GM18502 (cell line): ENCODE measurements around the gene PDX1.

ENCODE experiments used
- ATAC-seq: cut with Tn5 transposase; IDR thresholded peaks from one replicate; pipeline ENCODE4 v1.9.1; 2021; ENCODE audit warnings: mild to moderate bottlenecking; ENCODE audit not compliant: unreplicated experiment, poor library complexity

The PDX1 gene

GRCh38 chr13:27921961-27922882 is 2.4 kb downstream of the PDX1 start:
- no peak for ATAC-seq

- no peak for ATAC-seq
These were observed 3.2 kb downstream of the PDX1 start for GRCh38 chr13:27922883-27923612.

DNA sequence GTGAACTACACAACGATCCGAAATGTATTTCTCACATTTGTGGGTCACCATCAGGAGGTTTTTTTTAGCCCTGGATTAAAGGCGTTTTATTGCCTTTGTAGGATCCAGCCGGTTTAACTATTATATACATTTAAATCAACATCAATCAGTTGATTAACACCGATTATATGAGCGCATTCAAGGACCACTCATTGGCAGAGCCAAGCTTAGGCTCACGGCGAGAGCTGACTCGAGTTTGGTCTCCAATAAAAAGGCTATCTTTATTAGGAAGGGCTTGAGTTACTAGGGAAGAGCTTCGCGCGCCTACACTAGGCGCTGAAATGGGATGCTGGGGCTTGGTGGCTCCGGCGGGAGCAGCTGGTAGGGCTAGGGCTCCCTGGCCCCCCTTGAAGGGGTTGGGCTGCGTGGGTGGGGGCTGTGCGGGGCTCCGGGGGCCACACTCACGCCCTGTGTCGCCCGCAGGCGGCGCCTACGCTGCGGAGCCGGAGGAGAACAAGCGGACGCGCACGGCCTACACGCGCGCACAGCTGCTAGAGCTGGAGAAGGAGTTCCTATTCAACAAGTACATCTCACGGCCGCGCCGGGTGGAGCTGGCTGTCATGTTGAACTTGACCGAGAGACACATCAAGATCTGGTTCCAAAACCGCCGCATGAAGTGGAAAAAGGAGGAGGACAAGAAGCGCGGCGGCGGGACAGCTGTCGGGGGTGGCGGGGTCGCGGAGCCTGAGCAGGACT is 4.2 kb downstream of the PDX1 start:
- no peak for ATAC-seq

GRCh38 chr13:27924529-27925141 is 4.8 kb downstream of the PDX1 start:
- no peak for ATAC-seq

DNA sequence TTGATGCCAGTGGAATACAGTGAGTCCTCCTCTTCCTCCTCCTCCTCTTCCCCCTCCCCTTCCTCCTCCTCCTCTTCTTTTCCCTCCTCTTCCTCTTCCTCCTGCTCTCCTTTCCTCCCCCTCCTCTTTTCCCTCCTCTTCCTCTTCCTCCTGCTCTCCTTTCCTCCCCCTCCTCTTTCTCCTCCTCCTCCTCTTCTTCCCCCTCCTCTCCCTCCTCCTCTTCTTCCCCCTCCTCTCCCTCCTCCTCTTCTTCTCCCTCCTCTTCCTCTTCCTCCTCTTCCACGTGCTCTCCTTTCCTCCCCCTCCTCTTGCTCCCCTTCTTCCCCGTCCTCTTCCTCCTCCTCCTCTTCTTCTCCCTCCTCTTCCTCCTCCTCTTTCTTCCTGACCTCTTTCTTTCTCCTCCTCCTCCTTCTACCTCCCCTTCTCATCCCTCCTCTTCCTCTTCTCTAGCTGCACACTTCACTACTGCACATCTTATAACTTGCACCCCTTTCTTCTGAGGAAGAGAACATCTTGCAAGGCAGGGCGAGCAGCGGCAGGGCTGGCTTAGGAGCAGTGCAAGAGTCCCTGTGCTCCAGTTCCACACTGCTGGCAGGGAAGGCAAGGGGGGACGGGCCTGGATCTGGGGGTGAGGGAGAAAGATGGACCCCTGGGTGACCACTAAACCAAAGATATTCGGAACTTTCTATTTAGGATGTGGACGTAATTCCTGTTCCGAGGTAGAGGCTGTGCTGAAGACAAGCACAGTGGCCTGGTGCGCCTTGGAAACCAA is 5.6 kb downstream of the PDX1 start:
- ATAC-seq = no peak

DNA sequence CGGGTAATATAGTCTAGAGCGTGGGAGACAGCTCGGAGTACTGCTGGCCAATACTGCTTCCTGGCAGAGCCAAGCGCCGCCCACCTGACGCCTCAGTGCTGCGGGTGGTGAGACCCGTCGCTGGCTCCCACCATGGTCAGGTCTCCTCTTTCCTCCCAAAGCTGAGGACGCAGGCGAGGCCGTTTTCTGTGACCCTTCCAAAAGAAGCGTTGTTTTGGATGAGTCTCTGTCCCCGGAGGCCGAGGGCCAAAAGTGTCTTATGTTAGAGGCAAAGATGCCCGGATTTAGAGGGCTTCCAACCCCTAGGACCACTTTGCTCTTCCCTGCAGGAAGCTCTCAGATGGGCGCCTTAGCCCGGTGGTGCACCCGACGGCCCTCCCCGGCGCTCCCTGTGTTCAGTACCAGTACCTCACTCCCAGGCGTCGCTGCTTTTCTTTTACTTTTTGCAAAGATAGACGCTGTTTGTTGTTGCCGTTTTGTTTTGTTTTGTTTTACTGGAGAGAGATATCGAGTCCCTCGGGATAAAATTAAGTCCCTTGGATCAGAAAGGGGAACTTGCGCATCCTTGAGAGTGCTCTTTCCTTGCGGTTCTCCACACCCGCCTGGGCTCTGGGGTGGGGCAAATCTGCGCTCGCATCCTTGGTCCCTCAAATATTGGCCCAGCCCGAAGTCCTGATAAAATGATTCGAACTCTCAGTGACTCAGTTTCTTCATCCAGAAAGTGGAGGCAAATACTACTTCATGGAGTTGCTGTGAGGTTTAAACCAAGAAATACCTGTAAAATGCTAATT is 7.0 kb downstream of the PDX1 start:
- ATAC-seq = no peak

DNA sequence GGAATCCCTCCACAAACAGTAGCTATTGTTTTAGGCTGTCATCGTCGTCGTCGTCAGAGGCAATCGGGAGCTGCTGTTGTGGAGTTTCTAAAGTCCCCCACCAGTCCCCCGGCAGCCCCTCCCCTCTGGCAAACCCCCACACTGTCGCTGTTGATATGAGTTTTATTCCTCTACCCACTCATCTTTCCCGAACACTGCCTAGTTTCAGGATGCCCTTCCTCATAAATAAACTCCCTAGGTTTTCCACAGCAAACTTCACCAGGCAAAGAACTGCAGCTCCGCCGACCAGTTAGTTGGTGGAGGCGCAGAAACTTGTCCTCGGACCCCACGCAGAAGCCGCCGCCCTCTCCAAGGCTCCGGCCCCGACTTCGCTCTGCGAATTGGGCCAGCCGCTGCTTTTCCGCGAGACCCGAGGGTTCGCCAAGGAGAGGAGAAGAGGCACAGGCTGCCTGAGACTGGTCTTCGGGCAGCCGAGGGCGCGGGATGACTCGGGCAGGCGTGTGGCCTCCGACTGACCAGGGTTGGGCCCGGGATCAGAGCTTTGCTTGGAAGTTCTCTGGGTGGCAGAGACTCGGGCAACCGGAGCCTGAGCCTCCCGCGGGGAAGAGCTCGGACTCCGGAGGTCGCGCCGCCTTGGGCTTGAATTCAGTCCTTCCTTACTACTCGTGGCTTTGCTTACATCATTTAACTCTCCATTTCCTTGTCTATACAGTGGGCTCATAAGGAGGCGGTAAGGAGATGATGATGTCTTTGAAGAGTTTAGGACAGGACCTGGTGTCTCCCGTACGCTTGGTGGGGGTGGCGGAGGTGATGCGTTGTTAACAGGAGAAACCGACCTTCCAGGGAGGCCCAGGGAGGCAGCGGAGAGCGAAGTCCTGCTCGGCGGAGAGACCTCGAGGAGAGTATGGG is 7.9 kb downstream of the PDX1 start:
- ATAC-seq = no peak

DNA sequence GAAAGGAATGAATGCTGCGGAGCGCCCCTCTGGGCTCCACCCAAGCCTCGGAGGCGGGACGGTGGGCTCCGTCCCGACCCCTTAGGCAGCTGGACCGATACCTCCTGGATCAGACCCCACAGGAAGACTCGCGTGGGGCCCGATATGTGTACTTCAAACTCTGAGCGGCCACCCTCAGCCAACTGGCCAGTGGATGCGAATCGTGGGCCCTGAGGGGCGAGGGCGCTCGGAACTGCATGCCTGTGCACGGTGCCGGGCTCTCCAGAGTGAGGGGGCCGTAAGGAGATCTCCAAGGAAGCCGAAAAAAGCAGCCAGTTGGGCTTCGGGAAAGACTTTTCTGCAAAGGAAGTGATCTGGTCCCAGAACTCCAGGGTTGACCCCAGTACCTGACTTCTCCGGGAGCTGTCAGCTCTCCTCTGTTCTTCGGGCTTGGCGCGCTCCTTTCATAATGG is 8.6 kb downstream of the PDX1 start:
- no peak for ATAC-seq

GRCh38 chr13:27928805-27929753 is 9.3 kb downstream of the PDX1 start:
- ATAC-seq = no peak

- ATAC-seq = no peak
These were observed 10.1 kb downstream of the PDX1 start for GRCh38 chr13:27929868-27930267.

- no peak for ATAC-seq
These were observed 13.3 kb downstream of the PDX1 start for GRCh38 chr13:27933118-27933517.

- no peak for ATAC-seq
These were observed 14.0 kb downstream of the PDX1 start for GRCh38 chr13:27933580-27934328.

GRCh38 chr13:27942972-27943371 is 23.2 kb downstream of the PDX1 start:
- no peak for ATAC-seq

DNA sequence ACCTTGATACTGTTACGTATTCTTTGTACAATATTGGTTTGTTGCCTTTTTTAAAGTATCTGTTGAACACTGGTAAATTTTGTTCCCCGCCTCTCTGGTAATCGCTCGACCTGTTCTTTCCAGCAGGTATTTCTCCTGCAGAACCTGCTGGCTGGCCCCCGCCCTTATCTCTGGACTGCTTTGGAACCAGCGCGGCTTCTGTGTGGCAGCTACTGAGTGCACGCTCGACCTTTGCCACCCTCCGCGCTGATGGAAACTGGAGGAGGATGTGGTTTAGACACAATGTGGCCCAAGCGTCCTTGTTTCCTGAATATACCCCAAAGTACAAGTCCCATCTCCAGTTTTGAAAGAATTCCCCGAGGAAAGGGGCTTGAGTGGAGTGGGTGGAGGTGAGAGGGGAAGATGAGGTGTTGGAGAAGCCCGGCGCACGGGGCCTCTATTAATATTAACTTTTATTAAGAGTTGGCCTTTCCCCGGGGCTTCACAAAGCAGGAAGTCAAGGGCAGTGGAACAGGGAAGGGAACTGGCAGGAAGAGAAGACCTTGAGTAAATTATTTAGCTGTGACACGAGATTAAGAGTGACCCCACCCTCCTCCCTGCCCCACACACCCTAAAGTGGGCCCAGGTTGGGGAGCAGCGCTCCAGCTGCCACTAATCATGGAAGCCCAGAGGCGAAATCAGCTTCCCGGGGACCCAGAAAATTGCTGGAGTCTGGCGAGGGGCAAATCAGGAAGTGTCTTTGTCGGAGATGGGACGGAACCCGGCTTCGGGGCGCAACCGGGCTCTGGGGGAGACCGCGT is 33.3 kb downstream of the PDX1 start:
- no peak for ATAC-seq

DNA sequence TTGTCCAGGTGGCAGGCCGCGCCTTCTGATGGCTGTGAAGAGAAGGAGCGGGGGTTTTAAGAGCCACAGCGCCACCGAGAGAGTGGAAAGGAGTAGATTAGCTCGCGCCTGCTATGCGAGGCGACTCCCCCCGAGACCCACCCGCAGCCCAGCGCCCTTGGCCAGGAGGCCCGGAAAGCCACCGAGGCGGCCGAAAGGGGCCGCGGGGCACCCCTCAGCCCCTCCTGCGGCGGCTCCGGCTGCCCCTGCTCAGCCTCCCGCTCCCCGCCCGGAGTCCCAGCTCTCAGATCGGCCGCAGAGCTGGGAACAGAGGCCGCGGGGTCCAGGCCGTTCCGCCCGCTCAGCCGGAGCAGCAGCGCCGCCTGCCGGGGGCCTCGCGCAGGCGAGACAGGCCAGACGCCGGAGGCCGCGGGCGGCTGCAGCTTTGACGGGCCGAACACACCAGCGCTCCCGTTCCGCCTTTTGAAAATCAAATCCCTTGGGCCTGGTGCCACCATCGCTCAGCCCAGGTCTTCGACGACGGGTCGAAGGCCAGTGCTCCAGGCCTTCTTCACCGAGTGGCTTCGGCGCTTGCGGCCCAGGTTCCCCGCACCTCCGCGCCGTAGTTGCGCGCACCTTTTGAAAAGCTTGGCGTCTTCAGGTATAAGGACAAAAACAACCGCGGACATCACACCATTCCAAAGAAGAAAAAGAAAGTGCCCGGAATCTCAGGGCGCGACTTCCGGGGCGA is 34.0 kb downstream of the PDX1 start:
- peak; percentile 92 for ATAC-seq
